Fibroblast of peridontal ligament (primary cell): Measurements from ENCODE around the gene ZDHHC1.

Experiments
- DNase-seq: peaks from one replicate; pipeline ENCODE4 v3.0.0-alpha.2; 2010; ENCODE audit errors: extremely low read depth

The ZDHHC1 gene

GRCh38 chr16:67447508-67448076, 31.3 kb upstream of the ZDHHC1 start:
- DNase-seq, result no peak

- DNase-seq, result no peak
Observed at GRCh38 chr16:67446968-67447507, 30.8 kb upstream of the ZDHHC1 start.

GRCh38 chr16:67445913-67446907, 29.9 kb upstream of the ZDHHC1 start:
- no peak for DNase-seq

- no peak for DNase-seq
Observed at GRCh38 chr16:67445441-67445912, 29.2 kb upstream of the ZDHHC1 start.

- DNase-seq, result no peak
Observed at GRCh38 chr16:67445126-67445426, 28.8 kb upstream of the ZDHHC1 start.

GRCh38 chr16:67444259-67445125, 28.2 kb upstream of the ZDHHC1 start:
- no peak for DNase-seq

- DNase-seq, result no peak
Observed at GRCh38 chr16:67443265-67443664, 27.0 kb upstream of the ZDHHC1 start.

GRCh38 chr16:67442581-67443255, 26.4 kb upstream of the ZDHHC1 start:
- DNase-seq, result no peak

GRCh38 chr16:67441907-67442306, 25.6 kb upstream of the ZDHHC1 start:
- DNase-seq, result no peak

- no peak for DNase-seq
Observed at GRCh38 chr16:67441271-67441753, 25.0 kb upstream of the ZDHHC1 start.

- DNase-seq, result no peak
Observed at GRCh38 chr16:67438824-67439393, 22.6 kb upstream of the ZDHHC1 start.

- DNase-seq, result no peak
Observed at GRCh38 chr16:67438098-67438791, 22.0 kb upstream of the ZDHHC1 start.

- no peak for DNase-seq
Observed at GRCh38 chr16:67437513-67437912, 21.2 kb upstream of the ZDHHC1 start.

GRCh38 chr16:67436640-67437193, 20.4 kb upstream of the ZDHHC1 start:
- DNase-seq, result no peak

- no peak for DNase-seq
Observed at GRCh38 chr16:67435758-67436164, 19.5 kb upstream of the ZDHHC1 start.

GRCh38 chr16:67433131-67433719, 16.9 kb upstream of the ZDHHC1 start:
- DNase-seq, result no peak

- DNase-seq, result no peak
Observed at GRCh38 chr16:67432506-67432890, 16.2 kb upstream of the ZDHHC1 start.

GRCh38 chr16:67431775-67432505, 15.7 kb upstream of the ZDHHC1 start:
- DNase-seq, result no peak
